Sigmoid colon (tissue), 4 donors: ENCODE results near the gene MSI1.

Experiments
- CTCF ChIP-seq, 4 experiments: fragments of 450-650 bp in 3 of 4; fragments of 200-600 bp in 1 of 4; IDR thresholded peaks; one replicate each; pipeline ENCODE4 v1.5.1; 2016 to 2019; ENCODE audit warnings: antibody characterized with exemption in 4 of 4, mild to moderate bottlenecking in 3 of 4, moderate library complexity in 2 of 4
- EP300 ChIP-seq, 4 donors: sonication (generic); formaldehyde crosslinking; IDR thresholded peaks; one replicate each; pipeline ENCODE4 v1.6.1; 2017; ENCODE audit warnings: antibody characterized with exemption in 4 of 4
- POLR2A ChIP-seq, 2 donors: fragments of 450-650 bp; IDR thresholded peaks; one replicate each; pipeline ENCODE4 v1.6.1; 2016; ENCODE audit warnings: antibody characterized with exemption in 2 of 2, mild to moderate bottlenecking in 2 of 2, moderate library complexity in 2 of 2
- POLR2AphosphoS5 ChIP-seq, 4 donors: sonication (generic); formaldehyde crosslinking; IDR thresholded peaks; one replicate each; pipeline ENCODE4 v1.6.1; 2017; ENCODE audit warnings: antibody characterized with exemption in 4 of 4

DNA sequence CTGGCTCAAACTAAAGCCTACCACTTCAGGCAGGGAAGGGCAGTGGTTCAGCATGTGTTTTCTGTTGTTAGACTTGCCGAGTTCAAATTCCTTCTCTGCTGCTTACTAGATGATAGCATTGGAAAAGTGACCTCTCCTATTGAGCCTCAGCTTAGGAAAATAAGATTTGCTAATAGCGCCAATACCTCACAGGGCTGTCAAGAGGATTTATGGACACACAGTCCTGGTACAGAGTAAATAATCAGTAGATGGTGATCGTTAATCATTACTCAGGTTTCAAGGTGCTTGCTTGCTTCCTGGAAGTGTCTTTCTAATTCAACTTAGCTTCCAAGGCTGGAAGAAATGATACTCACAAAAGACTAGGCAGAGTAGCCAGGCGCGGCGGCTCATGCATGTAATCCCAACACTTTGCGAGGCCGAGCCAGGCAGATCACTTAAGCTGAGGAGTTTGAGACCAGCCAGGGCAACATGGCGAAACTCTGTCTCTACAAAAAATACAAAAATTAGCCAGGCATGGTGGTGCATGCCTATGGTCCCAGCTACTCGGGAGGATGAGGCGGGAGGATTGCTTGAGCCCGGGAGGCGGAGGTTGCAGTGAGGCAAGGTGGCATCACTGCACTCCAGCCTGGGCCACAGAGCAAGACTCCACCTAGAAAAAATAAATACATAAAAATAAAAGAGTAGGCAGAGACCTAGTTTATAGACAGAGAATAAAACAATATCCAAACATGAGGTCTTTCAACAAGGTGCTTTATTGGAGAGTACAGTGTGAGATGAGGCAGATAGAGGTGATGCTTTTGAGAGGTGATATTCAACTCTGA is 47.4 kb downstream of the MSI1 start:
- TF ChIP-seq CTCF (IDR thresholded peaks at IDR 0.05) (no peak), EP300 (IDR thresholded peaks at IDR 0.05) (no peak), POLR2AphosphoS5 (IDR thresholded peaks at IDR 0.05) (no peak), POLR2A (IDR thresholded peaks at IDR 0.05) (no peak)
